GM19438 (cell line): Measurements from ENCODE around the gene DIP2C.
"Not testable (repeated sequence)": the region's sequence is repeated elsewhere in the genome, so short reads cannot be mapped to it uniquely, and the experiment has no call there.

Experiments
- ATAC-seq: cut with Tn5 transposase; IDR thresholded peaks from one replicate; pipeline ENCODE4 v1.9.1; 2021; ENCODE audit warnings: low read depth; ENCODE audit not compliant: unreplicated experiment

The DIP2C gene

DNA sequence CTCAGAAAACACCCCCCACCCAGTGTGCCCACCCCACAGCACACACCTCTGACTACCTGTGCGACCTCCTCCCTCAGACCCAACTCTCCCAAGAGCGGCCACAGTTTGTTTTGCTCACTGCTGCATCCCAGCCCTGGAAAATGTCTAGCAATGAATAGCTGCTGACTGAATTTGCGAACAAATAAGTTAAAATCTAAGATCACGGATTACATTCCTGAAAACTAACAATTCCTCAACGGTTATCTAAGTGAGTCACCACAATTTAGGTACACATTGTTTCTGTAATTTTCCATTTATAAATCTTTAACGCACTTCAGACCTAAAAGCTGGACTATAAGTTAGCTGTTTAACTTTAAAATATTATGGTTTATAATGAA is 319.0 kb downstream of the DIP2C start:
- no peak for ATAC-seq

DNA sequence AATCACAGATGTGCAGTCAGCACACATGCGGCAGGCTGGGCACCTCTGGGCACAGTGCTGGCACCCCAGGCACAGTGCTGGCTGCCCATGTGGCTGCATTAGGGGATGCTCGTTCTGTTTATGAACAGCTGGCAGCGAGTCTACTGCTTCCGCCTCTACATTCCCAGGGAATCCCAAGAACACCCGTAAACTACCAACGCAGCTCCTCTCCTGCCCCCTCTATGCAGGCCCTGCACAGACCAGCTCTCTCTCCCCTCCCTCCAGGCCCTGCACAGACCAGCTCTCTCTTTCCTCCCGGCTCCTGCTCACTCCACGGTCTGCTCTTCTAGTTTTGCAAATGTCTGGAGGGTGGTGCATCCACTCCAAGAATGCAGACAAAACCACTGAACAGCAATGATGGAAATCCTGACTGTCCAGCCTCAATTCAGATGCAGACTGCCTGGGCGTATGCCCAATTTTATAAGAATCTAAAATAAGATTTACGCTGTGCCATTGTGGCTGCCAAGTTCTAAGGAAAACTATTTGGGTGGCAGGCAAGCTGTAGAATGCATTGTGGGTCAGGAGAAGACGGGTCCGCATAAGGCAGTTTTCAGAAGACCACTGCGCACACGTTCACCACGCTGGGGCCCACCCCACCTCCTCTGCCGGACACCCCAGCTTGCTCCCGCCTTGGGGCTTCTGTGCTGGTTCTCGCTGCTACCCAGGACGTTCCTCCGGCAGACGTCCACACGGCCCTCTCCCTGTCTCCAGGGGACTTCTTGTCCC is 319.6 kb downstream of the DIP2C start:
- no peak for ATAC-seq

DNA sequence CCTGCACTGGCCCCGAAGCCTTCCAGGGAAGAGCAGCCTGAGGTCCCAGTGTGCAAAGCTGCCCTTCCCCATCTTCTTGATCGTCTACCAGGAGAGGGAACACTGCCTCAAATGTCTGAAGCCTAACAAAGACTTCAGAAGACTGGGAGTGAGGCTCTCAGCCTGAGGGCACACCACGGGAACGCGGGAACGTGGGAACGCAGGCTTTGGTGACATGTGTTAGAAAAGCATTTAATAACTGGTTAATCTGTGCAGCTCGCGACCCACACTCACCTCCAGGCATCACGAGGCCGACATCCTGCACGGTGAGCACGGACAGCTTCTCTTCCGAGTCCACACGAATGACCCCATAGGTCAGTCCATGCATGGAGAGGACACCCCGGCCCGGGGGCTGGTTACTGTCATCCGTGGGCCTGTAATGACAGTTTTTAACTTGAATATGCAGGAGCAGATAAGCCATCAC is 320.2 kb downstream of the DIP2C start:
- no peak for ATAC-seq

DNA sequence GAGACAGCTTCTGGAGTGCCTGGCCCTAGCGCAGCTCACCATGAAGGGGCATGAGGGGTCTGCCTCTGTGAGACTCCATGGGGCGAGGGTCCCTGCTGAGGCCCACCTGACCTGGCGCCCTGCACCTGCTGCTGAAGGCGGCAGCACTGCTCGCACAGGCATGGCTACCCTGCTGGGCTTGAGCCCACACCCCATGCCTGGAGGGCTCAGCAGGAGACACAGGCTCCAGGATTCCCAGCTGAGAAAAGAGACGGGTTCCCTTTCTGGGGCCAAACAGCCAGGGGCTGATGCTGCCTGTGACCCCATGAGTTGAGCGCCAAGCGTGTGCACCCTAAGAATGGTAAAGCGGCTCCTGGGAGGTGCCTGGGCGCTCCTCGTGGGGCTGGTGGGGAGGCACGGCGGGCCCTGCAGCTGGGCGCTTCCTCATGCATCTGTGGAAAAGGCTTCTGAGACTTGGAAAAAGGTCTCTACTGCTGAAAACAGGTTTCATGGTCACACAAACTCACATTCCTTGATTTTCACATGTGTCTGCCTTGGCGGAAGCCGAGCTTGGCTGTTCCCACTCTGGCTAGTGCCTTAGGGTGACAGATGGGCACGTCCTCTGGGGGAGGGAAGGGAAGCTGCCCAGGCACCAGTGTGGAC is 320.8 kb downstream of the DIP2C start:
- no peak for ATAC-seq

DNA sequence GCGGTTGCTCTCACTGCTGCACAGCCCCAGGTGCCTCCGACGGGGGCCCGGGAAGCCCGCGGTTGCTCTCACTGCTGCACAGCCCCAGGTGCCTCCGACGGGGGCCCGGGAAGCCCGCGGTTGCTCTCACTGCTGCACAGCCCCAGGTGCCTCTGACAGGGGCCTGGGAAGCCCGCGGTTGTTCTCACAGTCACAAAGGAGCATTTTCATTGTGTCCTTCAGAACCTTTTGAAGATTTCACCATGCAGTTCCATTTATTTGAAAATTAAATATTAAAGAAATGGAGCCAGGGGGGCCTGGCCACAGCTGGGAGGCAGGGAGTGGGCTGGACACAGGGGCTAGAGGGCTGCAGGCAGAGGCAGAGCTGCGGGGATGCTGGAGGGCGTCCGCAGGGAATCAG is 321.4 kb downstream of the DIP2C start:
- ATAC-seq: not testable (repeated sequence)

DNA sequence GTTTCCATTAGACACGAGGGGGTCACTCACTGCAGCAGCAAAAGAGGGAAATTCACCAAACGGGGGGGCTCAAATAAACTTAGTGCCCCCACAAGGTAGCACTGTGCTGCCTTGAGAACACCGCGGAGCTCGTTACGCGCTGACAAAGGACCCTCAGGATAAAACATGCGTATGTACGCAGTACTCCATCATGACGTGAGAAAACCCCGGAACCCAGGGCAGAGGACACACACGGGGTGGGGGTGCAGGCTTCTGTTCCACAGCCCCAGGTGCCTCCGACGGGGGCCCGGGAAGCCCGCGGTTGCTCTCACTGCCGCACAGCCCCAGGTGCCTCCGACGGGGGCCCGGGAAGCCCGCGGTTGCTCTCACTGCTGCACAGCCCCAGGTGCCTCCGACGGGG is 321.8 kb downstream of the DIP2C start:
- ATAC-seq: no peak

DNA sequence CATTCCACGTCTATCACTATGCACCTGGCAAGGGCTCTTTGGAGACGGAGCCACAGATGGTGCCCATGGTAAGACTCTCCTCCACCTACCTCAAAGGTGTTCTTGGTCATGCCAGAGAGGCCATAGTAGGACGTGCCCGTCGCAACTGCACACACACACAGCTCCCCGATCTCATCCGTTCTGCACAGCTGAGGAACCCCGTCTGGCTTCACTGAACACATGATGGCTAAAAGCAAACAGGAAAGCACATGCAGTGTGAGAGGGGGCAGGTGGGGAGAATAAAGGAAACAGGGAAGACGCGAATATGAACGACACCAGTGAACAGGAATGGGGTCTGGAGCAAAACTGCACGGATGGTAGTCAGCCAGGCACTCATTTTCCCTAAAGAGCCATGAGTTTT is 323.3 kb downstream of the DIP2C start:
- ATAC-seq: no peak

DNA sequence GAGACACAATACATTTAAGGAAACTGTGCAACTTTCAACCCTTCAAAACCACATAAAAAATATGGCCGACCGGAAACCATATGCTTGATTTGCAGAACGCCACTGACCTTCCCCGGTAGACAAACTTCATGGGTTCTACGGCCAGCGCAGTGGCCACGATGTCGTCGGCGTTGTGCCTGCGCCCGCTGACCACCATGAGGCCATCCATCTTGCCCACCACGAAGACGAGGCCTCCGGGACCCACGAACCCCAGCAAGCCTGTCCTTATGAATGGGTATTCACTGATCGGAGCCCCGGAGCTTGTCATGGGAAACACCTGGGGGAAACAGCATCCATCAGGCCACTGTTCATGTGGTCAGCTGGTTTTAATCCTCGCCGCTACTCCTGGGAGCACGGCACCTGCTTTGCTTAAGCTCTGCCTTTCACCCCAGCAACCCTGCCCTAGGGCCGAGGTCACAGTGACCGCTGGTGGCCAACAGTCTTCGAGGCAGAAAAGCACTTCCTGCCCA is 325.1 kb downstream of the DIP2C start:
- ATAC-seq: no peak

DNA sequence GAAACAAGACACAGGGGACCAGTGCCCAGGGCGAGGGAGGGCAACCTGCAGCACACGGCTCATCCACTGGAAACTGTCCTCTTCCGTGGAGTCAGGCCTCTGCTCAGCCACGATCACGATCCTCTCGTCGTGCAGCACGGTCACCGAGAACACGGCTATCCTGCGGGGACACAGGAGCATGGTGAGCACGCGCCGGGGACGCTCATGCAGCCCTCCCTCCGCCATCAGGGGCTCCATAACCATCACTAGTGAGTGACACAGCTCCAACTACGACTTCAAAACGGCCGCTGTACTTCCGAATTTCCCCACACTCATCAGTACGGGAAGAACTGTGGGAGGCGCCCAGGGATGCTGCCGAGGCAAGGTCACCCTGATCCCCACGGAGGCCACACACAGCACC is 326.3 kb downstream of the DIP2C start:
- ATAC-seq: no peak

DNA sequence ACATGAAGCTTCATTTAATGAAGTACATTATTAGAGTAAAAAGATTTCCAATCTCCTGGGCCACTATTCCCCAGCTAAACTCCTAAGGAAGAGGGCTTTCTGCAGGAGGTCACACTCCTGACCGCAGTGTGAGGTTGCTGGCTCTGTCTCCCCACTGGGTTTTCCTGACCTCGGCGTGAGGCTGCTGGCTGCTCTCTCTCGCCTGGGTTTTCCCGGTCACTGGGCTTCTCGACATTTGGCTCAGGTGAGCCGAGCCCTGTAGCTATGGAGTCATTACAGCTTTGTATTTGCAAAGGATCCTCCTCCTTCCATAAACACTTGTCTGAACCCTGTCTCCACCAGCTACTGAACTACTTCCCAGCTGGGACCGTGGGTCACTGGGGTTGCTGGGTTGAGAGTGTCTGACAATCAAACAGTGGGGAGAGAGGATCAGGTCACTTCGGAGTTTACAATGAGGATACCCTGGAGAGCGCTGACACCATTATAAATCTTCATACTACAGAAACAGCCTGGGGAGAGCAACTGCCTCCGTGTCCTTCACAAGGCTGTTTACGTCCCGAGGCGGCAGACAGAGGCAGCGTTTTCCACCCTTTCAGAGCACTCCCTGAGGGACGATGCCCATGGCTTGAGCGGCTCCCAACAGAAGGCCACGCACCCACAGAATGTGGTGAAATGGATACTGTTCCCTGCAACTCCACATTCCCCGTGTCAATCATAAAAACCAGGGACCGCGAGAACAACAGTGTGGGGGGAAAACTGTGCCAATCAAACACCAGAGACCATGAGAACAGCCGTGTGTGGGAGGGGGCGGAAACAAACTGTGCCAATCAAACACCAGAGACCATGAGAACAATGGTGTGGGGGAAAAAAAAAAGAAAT is 328.0 kb downstream of the DIP2C start:
- no peak for ATAC-seq

DNA sequence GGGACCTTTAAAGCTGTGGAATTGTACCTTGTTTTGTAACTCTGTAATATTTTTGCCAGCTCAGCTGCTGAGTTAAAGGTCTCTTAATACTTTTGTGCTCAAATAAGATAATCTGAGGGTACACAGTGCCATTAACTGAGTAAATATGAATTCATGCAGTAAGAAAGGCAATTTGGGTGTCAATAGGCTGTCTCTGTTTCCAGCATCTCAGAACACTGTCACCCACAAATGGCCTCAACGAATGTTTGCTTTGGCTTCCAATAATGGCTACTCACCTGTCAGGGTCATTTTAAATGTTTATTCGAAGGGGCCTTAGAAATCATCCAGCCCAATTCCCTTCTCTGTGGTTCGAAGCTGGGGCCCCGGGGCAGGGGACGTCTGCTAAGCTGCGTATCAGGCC is 328.8 kb downstream of the DIP2C start:
- no peak for ATAC-seq

DNA sequence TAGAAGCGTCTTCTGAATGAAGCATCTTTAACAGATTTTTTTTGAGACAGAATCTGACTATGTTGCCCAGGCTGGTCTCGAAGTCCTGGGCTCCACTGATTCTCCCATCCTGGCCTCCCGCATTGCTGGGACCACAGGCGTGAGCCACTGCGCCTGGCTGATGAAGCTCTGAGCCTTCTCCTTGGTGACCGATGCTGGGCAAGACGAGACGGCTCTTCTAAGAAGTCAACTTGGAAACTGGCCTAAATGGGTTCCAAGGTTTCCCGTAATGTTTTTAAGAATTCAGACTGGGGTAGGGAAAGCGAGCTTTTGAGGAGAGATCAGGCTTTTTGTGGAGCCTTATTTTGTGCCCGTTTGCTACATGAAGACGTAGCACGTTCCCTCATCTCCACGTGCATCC is 329.7 kb downstream of the DIP2C start:
- no peak for ATAC-seq

DNA sequence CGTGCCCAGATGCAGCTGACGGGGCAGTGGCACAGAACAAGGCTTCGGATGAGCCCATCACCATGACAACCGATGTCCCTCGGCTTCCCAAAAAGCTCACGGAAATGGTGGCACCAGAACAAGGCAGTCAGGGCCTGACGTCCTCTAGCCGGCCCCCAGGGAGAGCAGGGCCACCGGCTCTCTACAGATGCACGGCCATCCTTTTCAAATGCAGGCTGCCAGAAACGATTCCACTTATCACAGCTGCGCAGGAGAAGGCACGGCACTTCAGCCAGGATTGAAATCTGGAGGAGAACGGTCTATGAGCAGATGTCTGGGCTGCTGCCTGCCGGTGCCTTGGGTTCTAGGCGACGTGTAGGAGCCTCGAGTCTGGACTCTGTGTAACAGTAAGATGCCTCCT is 330.4 kb downstream of the DIP2C start:
- ATAC-seq: no peak

DNA sequence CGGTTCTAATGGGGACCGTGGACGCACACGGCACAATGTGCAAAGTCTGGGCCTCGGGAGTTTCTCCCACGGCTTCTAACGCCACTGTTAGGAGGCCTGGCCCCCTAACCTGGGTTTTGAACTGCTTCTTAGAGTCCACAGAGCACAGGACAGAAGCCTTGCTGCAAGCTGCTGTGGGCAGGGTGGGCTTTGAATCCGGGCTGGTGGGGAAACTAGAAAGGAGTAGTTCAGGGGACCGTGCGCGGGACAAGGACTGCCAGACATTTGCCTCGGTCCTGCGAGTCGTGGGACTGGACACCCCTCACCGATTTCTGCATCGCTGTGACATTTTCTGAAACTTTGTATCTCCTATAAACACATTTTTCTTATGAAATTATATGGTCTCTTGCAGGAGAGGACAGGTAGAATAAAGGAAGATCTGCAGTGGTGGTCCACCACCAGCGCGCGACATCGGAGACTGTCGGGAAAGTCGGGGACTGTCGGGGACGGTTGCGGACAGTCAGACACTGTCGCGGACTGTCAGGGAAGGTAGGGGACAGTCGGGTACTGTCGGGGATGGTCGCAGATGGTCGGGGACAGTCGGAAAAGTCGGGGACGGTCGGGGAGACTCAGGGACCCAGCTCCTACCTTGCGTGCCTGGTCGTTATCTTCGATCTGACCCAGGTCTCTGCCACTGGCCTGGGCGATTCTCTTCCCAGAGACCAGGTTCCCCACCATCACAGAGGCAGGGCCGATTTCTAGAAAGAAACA is 332.1 kb downstream of the DIP2C start:
- ATAC-seq: no peak

DNA sequence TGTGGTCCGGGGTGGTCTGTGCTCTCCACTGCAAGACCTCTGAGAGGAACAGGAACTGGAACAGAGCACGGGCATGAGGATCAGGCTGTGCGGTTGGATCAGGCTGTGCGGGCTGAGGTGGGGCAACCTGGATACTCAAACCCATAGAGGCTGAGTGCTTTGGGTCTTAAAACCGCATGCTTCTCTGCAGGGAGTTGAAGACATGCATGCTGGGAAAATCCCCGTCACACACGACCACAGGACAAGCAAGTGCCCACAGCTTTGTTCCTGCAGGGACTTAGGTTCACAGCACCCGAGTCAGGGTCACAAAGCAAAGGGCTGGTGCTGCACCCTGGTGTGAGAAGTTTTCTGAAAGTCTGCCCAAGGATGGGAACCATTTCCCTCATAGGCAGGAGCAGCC is 333.0 kb downstream of the DIP2C start:
- no peak for ATAC-seq

DNA sequence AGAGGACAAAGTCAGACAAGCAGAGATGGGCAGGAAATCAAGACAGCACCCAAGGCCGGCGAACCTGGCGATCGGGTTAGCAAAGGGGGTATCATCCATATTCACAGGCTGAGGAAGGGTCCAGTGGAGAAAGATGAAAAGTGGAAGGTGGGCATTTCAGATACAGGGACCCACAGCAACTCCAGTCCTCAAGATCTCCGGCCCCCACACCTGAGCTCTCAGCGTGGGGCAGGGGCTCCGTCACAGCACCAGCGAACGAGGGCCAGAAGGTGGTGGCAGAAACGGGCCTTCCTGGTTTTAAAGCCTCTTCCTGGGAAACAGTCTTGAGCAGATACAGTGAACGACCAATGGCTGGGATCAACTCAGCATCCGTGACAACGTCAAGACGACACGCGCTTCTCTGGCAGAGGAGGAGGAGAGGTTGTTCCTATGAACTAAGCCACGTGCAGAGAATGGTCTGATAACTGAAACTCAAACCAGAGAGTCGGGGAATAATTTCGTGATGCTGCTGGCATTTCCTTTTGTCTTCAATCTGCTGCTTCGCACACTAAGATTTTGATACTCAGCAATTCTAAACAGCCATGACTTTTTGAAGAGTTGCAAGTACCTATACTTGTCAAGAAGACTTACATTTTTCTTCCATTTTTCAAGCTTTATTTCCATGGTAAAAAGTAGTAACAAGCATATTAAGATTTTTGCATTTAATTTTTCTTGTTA is 334.4 kb downstream of the DIP2C start:
- ATAC-seq: no peak

DNA sequence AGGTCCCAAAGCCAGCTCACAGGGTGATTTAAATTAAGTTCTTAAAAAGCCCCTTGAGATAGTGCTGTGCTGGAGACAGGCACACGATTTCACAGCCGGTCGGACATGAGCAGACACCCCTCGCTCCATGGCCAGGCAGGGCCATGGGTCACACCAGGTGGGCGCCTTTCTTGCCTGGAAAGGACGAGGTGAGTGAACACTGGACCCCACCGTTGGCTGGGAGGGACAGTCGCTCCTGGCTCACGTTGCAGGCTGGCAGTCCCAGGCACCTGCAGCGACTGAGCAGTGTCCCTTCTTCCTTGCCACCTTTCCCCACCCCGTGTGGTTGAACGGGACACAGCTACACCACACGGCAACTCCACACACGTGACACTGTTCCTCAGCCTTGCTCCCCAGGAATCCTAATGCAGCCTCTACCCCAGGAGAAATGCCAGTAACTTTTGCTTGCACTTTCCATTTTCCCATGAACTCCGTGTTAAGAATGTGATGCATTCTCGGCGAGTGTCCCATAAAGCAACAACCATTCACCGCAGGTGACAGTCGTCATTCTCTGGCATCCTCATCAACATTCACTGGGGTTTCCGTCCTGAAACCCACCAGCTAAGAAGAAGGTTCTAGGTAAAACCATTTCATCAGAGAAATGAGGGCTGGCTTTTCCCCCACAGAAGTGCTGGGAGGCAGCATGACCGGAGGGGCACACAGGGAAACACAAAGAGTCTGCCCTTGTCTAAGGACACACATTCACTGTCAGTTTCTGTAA is 336.8 kb downstream of the DIP2C start:
- no peak for ATAC-seq

DNA sequence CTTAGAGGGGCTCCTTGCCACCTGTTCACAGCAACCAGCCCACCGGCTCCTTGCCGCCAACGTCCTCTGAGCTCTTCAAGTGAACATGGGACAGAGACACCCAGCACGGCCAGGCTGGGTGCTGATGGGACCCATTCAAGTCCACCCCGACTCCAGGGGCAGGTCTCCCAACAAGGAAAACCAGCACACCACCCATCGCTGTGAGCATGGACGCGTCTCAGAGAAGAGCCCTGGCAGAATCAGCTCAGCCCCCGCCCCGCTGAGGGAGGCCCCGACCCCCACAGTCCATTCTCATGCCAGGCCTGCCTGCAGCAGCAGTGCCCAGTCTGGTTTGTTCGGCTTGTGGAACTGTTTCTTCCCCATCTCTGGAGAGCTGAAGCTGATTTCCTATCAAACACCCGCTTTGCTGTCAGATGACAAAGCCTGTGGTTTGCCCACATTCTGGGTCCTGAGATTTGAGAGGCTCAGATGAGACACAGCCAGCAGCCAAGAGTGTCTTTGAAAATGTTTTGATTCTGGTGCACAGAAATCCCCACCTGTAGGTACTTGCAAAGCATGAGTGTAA is 337.6 kb downstream of the DIP2C start:
- ATAC-seq: no peak

DNA sequence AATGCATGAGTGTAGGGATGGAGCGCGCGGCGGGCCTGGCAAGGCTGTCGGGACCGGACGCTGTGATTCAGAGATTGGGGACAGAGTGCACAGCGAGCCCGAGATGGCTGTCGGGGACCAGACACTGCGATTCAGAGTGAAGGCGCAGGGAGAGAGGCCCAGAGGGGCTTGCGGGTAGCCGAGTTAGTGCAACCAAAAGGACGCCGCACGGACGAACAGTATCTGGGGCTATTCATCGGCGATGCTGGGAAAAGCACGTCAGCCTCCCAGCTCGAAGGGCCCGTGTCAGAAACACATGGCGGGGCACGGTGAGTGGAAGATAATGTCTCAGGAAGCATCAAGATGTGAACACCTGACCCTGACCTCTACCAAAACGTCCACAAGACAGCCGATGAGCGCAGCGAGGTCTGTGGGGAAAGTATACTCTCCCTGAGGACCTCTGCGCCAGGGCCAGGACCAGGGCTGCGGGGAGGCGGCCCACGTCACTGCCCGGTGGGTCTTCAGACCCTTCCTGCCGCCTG is 338.4 kb downstream of the DIP2C start:
- no peak for ATAC-seq
